Prostate gland (tissue), 2 donors: ENCODE measurements around the gene TSFM. TPM values are rescaled to one million over a fixed set of nuclear protein-coding genes. Genes with fewer than 3 reads are reported as not detected.

Experiments
- DNase-seq: peaks from one replicate; pipeline ENCODE4 v3.0.0-alpha.2; 2019; ENCODE audit warnings: low spot score
- H3K27ac ChIP-seq, 2 donors: fragments of 200-600 bp; sonication (generic); 2 replicates each; pipeline ENCODE4 v1.5.1; 2017 to 2019
- H3K27me3 ChIP-seq: fragments of 200-600 bp; sonication (generic); replicated peaks from 2 replicates; pipeline ENCODE4 v1.5.1; 2019; ENCODE audit not compliant: insufficient read depth
- H3K36me3 ChIP-seq, 2 donors: fragments of 200-600 bp; sonication (generic); 1 replicate in 1 of 2; 2 replicates in 1 of 2; pipeline versions ENCODE4 v1.5.1 to v1.8.1; 2017 to 2019
- H3K4me1 ChIP-seq: fragments of 200-600 bp; sonication (generic); replicated peaks from 2 replicates; pipeline ENCODE4 v1.5.1; 2019
- H3K4me3 ChIP-seq, 2 donors: fragments of 200-600 bp; sonication (generic); 2 replicates each; pipeline ENCODE4 v1.5.1; 2017 to 2019
- H3K9me3 ChIP-seq: fragments of 200-600 bp; sonication (generic); 2 replicates; pipeline ENCODE4 v1.5.1; 2017
- CTCF ChIP-seq, 4 experiments: fragments of 200-600 bp in 2 of 4; fragments of 450-650 bp in 2 of 4; sonication (generic) in 2 of 4; IDR thresholded peaks; 1 replicate in 3 of 4; 2 replicates in 1 of 4; pipeline ENCODE4 v1.5.1; 2016 to 2019; ENCODE audit warnings: antibody characterized with exemption in 4 of 4, mild to moderate bottlenecking in 2 of 4, moderate library complexity in 2 of 4
- POLR2A ChIP-seq: fragments of 450-650 bp; IDR thresholded peaks from one replicate; pipeline ENCODE4 v1.6.1; 2016; ENCODE audit warnings: antibody characterized with exemption, mild to moderate bottlenecking
- POLR2AphosphoS5 ChIP-seq: sonication (generic); formaldehyde crosslinking; IDR thresholded peaks from one replicate; pipeline ENCODE4 v1.6.1; 2017; ENCODE audit warnings: antibody characterized with exemption
- WGBS: methylation state at CpG from one replicate; pipeline ENCODE4 v1.1.5; 2018; 5-methylcytosine and 5-hydroxymethylcytosine counted together
- intact Hi-C: fragments of 100-400 bp; cut with DNase I; formaldehyde crosslinking; loops from one replicate; pipeline ENCODE4 v1.14.2; 2022
- total RNA-seq, 2 donors: library from RNA; depleted of rRNA; stranded (reverse); fragments of >200 nt; gene quantifications; one replicate each; pipeline ENCODE4 v1.1.0, GENCODE V29; 2016

TSFM gene
- total RNA-seq, 2 donors from 2014 or later, result 24.3 to 39.6 TPM

GRCh38 chr12:57762463-57762862 is 20.1 kb upstream of the TSFM start:
- 91% methylated on average over 2 of the region's 2 CpGs for WGBS
- Histone ChIP-seq H3K36me3 (no peaks in the 10 kb centered on the region), H3K9me3 (no peaks in the 10 kb centered on the region), H3K27me3 (no peaks in the 10 kb centered on the region), H3K4me1 (peaks cover 19% of the 10 kb centered on the region), H3K27ac (no peak overlapping the region), H3K4me3 (no peak overlapping the region)
- no peak for TF ChIP-seq POLR2A
- no peak for TF ChIP-seq CTCF (IDR thresholded peaks at IDR 0.05)
- TF ChIP-seq POLR2AphosphoS5, result no peak
- intact Hi-C loops, result no loop called here
- DNase-seq, result no peak

- H3K27ac ChIP-seq, result no peak overlapping the region
- intact Hi-C loops, result no loop called here
- DNase-seq, result no peak
- H3K9me3 ChIP-seq, result no peaks in the 10 kb centered on the region
- H3K4me3 ChIP-seq, result no peak overlapping the region
- no peaks in the 10 kb centered on the region for H3K36me3 ChIP-seq
- WGBS, result 79% methylated on average over 6 of the region's 6 CpGs
- H3K27me3 ChIP-seq, result no peaks in the 10 kb centered on the region
- TF ChIP-seq POLR2A (no peak), CTCF (IDR thresholded peaks at IDR 0.05) (no peak), POLR2AphosphoS5 (no peak)
- peaks cover 19% of the 10 kb centered on the region for H3K4me1 ChIP-seq
These were observed 18.5 kb upstream of the TSFM start for GRCh38 chr12:57763881-57764661.

GRCh38 chr12:57764662-57765002 is 18.0 kb upstream of the TSFM start:
- Histone ChIP-seq H3K36me3 (no peaks in the 10 kb centered on the region), H3K9me3 (no peaks in the 10 kb centered on the region), H3K4me3 (peak overlapping the region; percentile 7 to 15), H3K4me1 (peaks cover 19% of the 10 kb centered on the region), H3K27ac (no peak overlapping the region), H3K27me3 (no peaks in the 10 kb centered on the region)
- WGBS, result 16% methylated on average over 17 of the region's 17 CpGs
- DNase-seq, result no peak
- TF ChIP-seq CTCF (IDR thresholded peaks at IDR 0.05) (no peak), POLR2AphosphoS5 (no peak), POLR2A (no peak)
- intact Hi-C loops, result no loop called here

GRCh38 chr12:57765003-57765697 is 17.4 kb upstream of the TSFM start:
- Histone ChIP-seq H3K27ac (no peak overlapping the region), H3K4me3 (peak overlapping the region; percentile 7 to 15), H3K36me3 (no peaks in the 10 kb centered on the region), H3K9me3 (no peaks in the 10 kb centered on the region), H3K27me3 (no peaks in the 10 kb centered on the region), H3K4me1 (peaks cover 19% of the 10 kb centered on the region)
- WGBS, result under 1% methylated on average over 20 of the region's 60 CpGs
- intact Hi-C loops, result no loop called here
- no peak for DNase-seq
- TF ChIP-seq POLR2AphosphoS5 (no peak), CTCF (IDR thresholded peaks at IDR 0.05) (peak in 1 of 4 experiments; percentile 25)
